Left forelimb (tissue), 1 donor: ENCODE measurements around the gene CCDC8.
"Not testable (repeated sequence)": the region's sequence is repeated elsewhere in the genome, so short reads cannot be mapped to it uniquely, and the experiment has no call there.

Experiments used
- DNase-seq: peaks from one replicate; pipeline ENCODE4 v3.0.0-alpha.2; 2018; ENCODE audit warnings: low spot score

Gene CCDC8, protein sequence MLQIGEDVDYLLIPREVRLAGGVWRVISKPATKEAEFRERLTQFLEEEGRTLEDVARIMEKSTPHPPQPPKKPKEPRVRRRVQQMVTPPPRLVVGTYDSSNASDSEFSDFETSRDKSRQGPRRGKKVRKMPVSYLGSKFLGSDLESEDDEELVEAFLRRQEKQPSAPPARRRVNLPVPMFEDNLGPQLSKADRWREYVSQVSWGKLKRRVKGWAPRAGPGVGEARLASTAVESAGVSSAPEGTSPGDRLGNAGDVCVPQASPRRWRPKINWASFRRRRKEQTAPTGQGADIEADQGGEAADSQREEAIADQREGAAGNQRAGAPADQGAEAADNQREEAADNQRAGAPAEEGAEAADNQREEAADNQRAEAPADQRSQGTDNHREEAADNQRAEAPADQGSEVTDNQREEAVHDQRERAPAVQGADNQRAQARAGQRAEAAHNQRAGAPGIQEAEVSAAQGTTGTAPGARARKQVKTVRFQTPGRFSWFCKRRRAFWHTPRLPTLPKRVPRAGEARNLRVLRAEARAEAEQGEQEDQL

DNA sequence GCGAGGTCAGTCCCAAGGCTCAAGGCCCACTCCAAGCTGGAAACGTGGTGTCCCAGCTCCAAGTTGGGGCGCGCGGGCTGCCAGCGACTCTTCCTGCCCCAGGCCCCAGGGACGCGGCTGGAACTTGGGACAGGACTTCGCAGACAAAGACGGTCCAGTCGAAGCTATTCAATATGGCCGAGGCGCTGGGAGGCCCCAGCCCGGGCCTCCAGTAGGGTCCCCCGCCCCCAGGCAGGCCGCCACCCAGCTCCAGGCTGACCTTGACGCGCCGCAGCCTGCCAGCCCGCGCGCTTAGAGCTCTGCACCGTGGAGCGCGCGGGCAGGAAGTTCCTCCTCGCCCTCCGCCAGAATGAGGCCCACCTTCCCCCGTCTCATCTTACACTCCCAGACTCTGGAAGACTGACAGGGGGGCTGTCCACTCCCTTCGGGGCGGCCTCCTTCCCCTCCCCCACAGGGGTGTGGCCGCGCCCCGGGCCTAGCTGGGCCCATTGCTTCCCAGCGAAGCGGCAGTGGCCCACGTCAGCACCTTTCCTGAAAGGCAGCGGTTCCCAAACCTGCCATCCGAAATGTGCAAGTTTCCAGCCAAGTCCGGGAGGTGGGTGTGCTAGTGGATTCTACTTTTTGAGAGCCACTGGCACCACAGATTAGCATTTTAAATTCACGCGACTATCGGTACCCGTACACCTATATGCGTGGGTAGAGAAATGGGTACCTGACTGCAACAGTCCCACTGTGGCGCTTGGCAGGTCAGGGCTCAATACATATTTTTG is at the start of gene CCDC8:
TSS of gene CCDC8 (minus strand) at position 303 of the 770 bp plus-strand sequence. CDS start 754 bp downstream, outside the sequence.
- peak; percentile 97 for DNase-seq

DNA sequence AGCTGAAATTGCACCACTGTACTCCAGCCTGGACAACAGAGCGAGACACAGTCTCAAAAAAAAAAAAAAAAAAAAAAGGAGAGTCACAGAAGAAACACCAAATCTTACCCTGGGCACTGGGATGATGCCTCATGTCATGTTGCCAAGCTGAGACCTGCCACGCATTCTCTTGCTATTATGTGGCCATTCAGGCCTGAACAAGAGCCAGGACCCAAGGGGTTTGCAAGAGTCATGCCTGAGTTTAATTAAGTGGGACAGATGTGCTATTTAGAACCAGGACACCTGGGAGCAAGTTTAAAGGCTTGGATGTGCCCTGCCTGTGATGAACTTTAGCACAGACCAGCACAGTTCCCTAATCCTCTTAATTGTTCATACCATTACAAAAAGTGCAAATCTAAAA is 48.2 kb upstream of the CCDC8 start:
- DNase-seq = no peak

DNA sequence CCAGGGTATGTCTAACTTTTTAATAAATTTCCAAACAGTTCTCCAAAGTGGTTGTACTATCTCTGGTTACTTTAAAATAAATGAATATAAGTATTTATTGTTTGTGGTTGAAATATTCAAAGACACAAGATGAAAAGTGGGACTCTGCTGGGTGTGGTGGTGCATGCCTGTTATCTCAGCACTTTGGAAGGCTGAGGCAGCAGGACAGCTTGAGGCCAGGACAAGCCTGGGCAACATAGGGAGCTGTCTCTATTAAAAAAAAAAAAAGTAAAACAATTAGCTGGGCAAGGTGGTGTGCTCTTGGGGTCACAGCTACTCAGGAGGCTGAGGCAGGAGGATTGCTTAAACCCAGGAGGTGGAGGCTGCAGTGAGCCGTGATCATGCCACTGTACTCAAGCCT is 47.6 kb upstream of the CCDC8 start:
- no peak for DNase-seq

DNA sequence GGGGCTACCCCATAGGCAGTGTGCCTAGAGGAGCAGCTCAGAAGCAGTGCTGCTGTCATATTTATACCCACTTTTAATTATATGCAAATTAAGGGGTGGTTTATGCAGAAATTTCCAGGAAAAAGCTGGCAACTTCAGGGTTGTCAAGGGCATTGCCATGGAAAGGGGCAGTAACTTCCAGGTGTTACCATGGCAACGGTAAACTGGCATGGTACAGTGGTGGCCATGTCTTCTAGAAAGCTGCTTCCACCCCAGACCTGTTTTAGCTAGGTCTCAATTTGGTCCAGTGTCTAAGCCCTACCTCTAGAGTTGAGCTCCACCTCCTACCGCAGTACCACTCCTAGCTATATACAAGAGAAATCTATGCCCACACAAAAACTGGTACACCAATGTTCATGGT is 46.7 kb upstream of the CCDC8 start:
- DNase-seq = no peak

DNA sequence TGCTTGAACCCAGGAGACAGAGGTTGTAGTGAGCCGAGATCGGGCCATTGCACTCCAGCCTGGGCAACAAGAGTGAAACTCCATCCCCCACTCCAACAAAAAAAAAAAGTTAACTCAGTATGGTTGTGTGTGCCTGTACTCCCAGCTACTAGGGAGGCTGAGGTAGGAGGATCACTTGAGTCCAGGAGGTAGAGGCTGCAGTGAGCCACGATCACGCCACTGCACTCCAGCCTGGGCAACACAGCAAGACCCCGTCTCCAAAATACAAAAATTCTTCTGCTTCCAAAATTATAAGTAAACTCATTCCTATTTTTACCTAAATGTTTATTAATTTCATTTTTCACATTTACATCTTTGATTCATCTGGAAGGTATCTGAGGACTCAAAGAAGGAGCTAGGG is 43.6 kb upstream of the CCDC8 start:
- DNase-seq = no peak

DNA sequence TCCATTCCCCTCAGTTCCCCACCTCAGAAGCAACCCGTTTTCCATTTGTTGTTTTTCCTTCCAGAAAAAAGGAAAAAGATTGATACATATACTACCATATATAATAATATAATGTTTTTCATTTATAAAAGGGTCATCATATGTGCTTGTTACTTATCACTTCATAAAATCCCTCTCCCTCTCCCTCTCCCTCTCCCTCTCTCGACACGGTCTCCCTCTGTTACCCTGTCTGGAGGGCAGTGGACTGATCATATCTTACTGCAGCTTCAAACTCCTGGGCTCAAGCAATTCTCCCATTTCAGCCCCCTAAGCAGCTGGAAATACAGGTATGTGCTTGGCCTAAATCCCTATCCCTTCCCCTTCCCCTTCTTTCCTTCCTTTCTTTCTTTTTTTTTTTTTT is 40.9 kb upstream of the CCDC8 start:
- no peak for DNase-seq

DNA sequence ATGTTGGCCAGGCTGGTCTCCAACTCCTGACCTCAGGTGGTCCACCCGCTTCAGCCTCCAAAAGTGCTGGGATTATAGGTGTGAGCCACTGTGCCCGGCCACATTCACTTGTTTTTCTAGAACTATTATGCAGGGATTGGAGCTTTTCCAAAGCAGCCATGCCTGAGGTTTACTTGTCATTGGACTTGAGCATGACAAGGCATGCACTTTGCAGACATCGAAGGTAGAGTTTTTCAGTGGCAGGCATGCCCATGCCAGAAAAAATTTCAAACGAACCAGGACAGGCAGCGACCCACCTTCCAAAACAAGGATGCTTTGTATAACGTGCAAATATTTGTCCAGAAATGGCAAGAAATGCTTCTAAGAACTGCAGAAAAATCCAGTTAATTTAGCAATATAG is 40.3 kb upstream of the CCDC8 start:
- DNase-seq = no peak

DNA sequence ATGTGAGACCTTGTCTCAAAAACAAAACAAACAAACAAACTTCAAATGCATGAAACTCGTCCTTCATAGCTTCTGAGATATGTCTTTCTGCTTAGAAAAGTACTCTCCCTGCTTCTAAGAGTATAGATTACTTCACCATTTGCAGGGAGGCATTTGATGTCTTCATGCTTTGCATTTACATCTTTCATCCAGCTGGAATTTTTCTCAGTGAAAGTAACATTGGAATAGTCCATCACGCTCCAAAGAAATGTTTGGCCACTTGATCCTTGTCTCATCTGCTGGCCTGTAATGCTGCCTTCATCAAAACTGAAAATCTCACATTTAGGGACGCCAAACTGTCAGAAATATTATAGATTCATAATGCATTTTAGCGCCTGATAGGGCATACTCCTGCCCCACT is 38.8 kb upstream of the CCDC8 start:
- DNase-seq = no peak

DNA sequence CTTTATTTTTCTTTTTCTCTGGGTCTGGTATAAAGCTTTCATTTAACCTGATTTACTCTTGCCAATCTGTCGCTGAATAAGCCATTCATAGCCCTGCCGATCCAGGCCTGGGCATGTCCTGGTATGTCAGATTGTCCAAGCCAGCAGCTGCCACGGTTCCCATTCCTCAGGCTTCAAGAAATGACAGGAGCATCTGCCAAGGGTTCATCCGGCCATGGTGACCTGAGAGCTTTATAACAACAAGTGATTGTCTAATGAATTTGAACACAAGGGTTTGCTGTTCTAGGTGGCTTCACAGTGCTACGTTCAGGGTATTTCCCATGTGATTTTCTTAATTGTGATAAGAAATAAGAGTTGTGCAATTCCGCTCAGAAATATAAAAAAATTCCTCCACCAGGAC is 38.0 kb upstream of the CCDC8 start:
- no peak for DNase-seq

DNA sequence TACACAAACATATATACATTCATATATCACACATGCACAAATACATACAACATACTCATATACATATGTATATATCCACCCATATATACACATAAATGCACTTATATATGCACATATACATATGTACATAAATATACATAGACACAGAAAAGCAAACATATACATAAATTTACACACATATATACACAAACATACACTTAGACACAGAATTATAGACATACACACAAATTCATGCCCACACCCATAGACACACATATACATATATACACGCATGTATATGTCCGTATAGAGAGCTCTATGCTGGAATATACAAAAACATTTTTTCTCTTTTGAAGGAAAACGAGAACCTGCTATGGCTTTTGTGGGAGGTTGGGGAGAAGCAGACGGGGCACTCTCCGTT is 37.4 kb upstream of the CCDC8 start:
- no peak for DNase-seq

DNA sequence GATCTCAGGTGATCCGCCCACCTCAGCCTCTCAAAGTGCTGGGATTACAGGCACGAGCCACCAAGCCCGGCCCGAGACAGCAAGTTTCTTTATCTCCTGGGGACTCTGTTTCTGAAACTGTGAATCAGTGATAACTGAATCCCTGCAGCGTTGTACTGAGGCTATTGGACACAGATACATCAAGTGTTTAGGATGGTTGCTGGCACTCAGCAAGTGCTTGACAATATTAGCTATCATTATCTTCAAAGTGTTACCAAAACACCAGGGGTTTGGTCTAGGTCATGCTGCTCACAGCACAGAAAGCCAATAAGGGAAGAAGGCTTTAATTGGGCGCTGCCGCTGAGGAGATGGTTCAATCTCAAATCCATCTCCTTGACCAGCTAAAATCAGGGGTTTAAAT is 35.9 kb upstream of the CCDC8 start:
- no peak for DNase-seq

DNA sequence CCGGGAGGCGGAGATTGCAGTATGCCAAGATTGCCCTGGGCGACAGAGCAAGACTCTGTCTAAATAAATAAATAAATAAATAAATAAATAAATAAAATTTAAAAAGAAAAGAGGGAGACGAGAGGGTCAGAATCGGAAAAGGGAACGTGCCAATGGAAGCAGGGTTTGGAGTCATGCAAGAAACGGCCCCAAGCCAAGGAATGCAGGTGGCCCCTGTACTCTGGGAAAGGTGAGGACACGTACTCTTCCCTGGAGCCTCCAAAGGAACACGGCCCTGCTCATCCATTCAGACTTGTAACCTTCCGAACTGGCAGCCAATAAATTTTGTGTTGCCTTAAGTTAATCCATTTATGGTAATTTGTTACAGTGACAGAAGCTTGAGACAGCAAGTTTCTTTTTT is 35.2 kb upstream of the CCDC8 start:
- DNase-seq = no peak

DNA sequence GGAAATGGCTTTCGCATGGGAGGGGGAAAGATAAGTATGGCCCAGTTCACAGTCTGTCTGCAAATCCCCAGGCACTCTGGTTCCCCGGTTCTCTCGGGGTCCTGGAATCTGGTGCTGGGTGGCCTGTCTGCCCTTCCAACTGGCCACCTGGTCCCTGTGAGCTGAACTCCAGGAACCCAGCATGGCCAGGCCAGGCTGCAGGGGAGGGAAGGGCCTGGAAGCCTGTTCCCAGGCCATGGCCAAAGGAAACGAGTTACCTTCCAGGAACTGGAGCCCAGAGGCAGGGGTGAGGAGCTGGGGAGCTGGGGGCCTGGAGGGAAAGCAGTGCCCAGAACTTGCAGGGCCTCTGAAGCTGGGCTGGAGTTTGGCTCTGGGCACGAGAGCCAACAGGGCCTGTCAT is 34.5 kb upstream of the CCDC8 start:
- no peak for DNase-seq

DNA sequence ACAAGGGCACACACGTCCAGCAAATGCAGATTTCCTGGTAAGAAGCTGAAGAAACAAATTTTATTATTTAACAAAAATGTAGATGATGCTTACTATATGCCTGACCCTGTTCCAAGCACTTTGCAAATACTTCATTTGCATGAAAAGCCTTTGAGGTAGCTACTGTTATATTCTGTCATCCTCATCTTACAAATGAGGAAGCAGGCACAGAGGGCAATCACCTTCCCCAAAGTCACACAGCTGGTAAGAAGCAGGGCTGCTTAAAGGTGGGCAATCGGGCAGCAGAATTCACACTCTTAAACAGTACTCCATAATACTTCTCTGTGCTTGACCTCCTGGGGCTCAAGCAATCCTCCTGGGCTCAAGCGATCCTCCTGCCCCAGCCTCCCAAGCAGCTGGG is 33.6 kb upstream of the CCDC8 start:
- DNase-seq = no peak

DNA sequence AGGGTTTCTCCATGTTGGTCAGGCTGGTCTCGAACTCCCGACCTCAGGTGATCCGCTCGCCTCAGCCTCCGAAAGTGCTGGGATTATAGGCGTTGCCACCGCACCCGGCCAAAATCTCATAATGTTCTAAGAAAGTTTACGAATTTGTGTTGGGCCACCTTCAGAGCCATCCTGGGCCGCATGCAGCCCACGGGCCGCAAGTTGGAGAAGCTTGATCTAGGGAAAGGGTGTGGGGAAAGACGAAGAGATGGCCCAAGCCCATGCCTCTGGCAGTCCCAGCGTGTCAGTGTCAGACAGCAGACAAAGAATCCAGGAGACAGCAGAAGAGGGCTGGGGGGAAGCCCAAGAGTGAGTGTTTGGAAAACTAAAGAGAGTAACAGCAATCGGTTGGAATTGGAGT is 32.7 kb upstream of the CCDC8 start:
- DNase-seq = no peak

DNA sequence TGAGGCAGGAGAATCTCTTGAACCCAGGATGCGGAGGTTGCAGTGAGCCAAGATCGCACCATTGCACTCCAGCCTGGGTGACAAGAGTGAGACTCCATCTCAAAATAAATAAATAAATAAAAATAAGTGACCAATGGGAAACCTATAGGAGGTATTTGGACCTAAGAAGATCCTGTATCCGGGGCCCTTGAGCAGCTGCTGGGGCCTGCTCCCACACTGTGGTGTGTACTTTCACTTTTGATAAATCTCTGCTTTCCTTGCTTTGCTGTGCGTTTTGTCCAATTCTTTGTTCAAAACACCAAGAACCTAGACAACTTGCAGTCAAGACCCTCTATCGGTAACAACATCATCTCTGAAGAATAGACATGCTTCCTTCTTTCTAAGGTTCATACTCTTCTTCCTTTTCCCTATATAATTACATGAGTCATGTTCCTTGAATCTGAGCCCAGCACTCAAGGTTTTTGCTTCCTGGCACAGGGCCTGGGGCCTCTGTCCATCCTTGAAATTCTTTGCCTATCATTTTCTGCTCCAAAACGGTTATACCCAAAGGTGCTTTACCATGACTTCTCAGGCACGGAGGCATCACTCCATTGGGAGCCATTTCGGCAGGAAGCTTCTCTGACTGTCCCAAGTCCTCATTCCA is 29.6 kb upstream of the CCDC8 start:
- no peak for DNase-seq

DNA sequence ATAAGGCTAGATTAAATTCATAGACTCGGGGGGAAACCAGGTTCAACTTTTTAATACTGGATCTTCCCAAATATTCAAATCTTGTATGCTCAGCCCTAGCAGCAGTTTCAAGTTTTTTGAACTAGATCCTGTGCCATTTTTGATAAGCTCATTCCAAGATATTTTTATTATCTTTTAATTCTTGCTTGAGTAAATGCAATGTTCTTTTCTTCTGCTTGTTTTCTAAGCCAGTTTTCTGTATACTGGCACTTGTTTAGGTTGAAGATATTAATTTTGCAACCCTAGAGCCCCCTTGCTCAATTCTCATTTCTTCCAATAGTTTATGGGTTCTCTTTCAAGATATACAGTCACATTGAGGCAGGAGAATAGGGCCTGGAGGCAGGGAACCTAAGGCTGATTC is 28.5 kb upstream of the CCDC8 start:
- DNase-seq = no peak

DNA sequence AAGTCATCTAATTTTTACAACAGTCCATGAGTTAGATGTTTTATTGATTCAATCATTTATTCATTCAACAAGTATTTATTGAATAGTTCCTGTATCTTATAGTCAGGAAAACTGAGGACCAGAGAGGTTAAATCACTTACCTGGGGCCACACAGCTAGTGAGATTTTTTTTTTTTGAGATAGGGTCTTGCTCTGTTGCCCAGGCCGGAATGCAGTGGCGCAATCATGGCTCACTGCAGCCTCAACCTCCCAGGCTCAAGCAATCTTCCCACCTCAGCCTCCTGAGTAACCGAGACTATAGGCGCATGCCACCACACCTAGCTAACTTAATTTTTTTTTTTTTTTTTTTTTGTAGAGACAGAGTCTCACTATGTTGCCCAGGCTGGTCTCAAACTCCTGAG is 22.3 kb upstream of the CCDC8 start:
- not testable (repeated sequence) for DNase-seq

DNA sequence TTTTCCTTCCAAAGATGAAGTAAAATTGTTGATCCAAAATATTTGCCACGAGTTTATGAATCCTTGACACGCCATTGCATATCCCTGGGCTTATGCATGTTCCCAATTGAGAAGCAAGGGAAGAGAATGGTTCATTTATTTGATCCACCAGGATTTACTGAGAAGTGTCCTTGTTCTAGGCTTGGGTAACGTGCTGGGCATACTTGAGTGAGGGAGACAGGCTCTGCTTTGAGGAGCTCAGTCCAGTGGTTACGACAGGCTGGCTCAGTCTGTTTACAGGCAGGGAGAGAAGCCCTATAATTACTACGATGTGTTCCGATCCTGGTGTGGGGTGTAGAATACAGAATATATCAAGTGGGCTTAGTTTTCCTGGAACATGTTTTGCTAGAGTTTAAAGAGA is 21.6 kb upstream of the CCDC8 start:
- DNase-seq = no peak

DNA sequence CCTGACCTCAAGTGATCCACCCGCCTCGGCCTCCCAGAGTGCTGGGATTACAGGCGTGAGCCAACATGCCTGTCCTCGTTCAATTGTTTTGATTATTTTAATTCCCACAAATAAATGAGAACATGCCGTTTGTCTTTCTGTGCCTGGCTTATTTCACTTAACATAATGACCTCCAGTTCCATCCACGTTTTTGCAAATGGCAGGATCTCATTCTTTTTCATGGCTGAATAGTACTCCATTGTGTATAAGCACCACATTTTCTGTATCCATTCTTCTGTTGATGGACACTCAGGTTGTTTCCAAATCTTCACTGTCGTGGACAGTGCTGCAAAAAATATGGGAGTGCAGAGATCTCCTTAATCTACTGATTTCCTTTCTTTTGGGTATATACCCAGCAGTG is 20.1 kb upstream of the CCDC8 start:
- DNase-seq = not testable (repeated sequence)

DNA sequence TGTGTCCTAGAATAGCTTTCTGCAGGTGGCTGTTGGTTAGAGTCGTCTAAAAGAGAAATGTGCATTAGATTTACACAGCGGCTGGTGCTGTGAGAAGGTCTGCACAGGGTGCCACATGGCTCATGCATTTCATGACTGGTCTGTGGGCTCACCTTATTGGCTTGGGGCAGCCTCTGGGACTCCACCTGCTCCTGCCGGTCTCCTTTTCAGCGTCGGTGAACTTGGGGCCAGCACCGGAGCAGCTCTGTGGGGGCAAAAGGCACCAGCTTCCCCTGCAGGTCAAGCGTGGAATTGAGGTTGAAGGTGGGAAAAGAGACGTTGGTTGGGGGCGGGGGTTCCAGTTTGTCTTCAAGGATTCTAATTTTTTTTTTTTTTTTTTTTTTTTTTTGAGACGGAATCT is 18.5 kb upstream of the CCDC8 start:
- DNase-seq = no peak

DNA sequence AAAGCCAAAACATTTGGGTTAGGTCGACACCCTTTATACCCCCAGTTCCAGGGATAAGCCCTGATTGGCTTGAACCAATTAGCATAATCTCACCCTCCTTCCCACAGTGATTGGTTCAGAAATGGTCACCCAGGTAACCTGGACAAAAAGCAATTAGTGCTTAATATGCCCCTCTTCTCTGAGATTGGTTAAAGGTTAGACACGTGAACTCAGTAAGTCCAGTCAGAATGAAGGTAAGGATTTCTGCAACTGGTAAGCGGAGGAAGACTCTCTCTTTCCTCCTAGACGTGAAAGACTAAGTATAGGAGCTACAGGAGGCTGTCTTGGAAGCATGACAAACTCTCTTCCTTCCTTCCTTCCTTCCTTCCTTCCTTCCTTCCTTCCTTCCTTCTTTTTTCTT is 16.6 kb upstream of the CCDC8 start:
- no peak for DNase-seq
